SK-N-SH (cell line): ENCODE results near the gene ZNF221. TPM values are rescaled to one million over a fixed set of nuclear protein-coding genes. Genes with fewer than 3 reads are reported as not detected.

Source experiments
- CTCF ChIA-PET: fragments of 300-600, 350-600 bp; formaldehyde crosslinking; extraction: SDS; loops from one replicate; lab custom pipeline; 2021; lab: Yijun Ruan, JAX
- POLR2A ChIA-PET: fragments of 350-600 bp; sonication (Branson Sonifier 250); formaldehyde crosslinking; extraction: SDS; loops from one replicate; lab custom pipeline; 2020; ENCODE audit warnings: antibody characterized with exemption, inconsistent platforms; lab: Yijun Ruan, JAX
- DNase-seq: peaks from one replicate; pipeline ENCODE4 v3.0.0; 2012
- H2AFZ ChIP-seq: fragments of 200-600 bp; sonication (generic); 2 replicates; pipeline ENCODE4 v1.8.1; 2016; ENCODE audit warnings: antibody characterized with exemption, mild to moderate bottlenecking, low read depth
- H3F3A ChIP-seq: fragments of 200-600 bp; sonication (generic); replicated peaks from 2 replicates; pipeline ENCODE3; 2016; ENCODE audit warnings: antibody characterized with exemption, mild to moderate bottlenecking; ENCODE audit not compliant: insufficient read depth
- H3K27ac ChIP-seq, 2 experiments: fragments of 200-500 bp in 1 of 2; fragments of 200-600 bp in 1 of 2; sonication (Bioruptor generic) in 1 of 2; sonication (generic), shearing (Covaris generic) in 1 of 2; 2 replicates each; pipeline versions ENCODE4 v1.5.1 to v1.6.1; 2014 to 2016; ENCODE audit warnings: low read depth in 2 of 2, inconsistent platforms in 1 of 2, low read length in 1 of 2, mild to moderate bottlenecking in 1 of 2, mixed read lengths in 1 of 2
- H3K27me3 ChIP-seq: fragments of 200-600 bp; sonication (generic), shearing (Covaris generic); 2 replicates; pipeline ENCODE4 v1.6.1; 2016; ENCODE audit warnings: mixed run types; ENCODE audit not compliant: insufficient read depth
- H3K36me3 ChIP-seq, 2 experiments: fragments of 200-500 bp in 1 of 2; fragments of 200-600 bp in 1 of 2; sonication (Bioruptor generic) in 1 of 2; sonication (generic) in 1 of 2; replicated peaks in 1 of 2; 2 replicates each; pipeline versions ENCODE3 to v1.5.1; 2014 to 2016; ENCODE audit warnings: low read length in 1 of 2, mild to moderate bottlenecking in 1 of 2; ENCODE audit not compliant: insufficient read depth in 2 of 2, control insufficient read depth in 1 of 2
- H3K4me1 ChIP-seq, 2 experiments: fragments of 200-500 bp in 1 of 2; fragments of 200-600 bp in 1 of 2; sonication (Bioruptor generic) in 1 of 2; sonication (generic), shearing (Covaris generic) in 1 of 2; 2 replicates each; pipeline versions ENCODE4 v1.5.1 to v1.6.1; 2014 to 2016; ENCODE audit warnings: low read depth in 1 of 2, low read length in 1 of 2, mixed run types in 1 of 2; ENCODE audit not compliant: insufficient read depth in 2 of 2, control insufficient read depth in 1 of 2
- H3K4me2 ChIP-seq: fragments of 200-600 bp; sonication (generic), shearing (Covaris generic); 2 replicates; pipeline ENCODE4 v1.6.1; 2017; ENCODE audit warnings: mixed run types
- H3K4me3 ChIP-seq, 2 experiments: fragments of 200-500 bp in 1 of 2; fragments of 200-600 bp in 1 of 2; sonication (Bioruptor generic) in 1 of 2; sonication (generic), shearing (Covaris generic) in 1 of 2; 2 replicates each; pipeline versions ENCODE4 v1.5.1 to v1.8.1; 2014 to 2016; ENCODE audit warnings: low read depth in 2 of 2, inconsistent platforms in 1 of 2, low read length in 1 of 2, mild to moderate bottlenecking in 1 of 2, mixed read lengths in 1 of 2, moderate library complexity in 1 of 2
- H3K79me2 ChIP-seq: fragments of 200-600 bp; sonication (generic); 2 replicates; pipeline ENCODE4 v1.8.1; 2017; ENCODE audit warnings: mild to moderate bottlenecking; ENCODE audit not compliant: insufficient read depth
- H3K9ac ChIP-seq: fragments of 200-600 bp; sonication (generic); 2 replicates; pipeline ENCODE4 v1.6.1; 2017; ENCODE audit warnings: mixed run types
- H3K9me2 ChIP-seq: fragments of 200-600 bp; sonication (generic); 2 replicates; pipeline ENCODE4 v1.6.1; 2017; ENCODE audit warnings: mixed run types
- H3K9me3 ChIP-seq: fragments of 200-600 bp; sonication (generic); 2 replicates; pipeline ENCODE4 v1.6.1; 2017; ENCODE audit warnings: mixed run types, mild to moderate bottlenecking, moderate library complexity
- H4K20me1 ChIP-seq: fragments of 200-600 bp; sonication (generic); 2 replicates; pipeline ENCODE4 v1.6.1; 2017; ENCODE audit warnings: mild to moderate bottlenecking, mixed run types; ENCODE audit not compliant: insufficient read depth
- ELF1 ChIP-seq: IDR thresholded peaks from 2 replicates; pipeline ENCODE4 v1.4.0; 2012
- FOXM1 ChIP-seq: IDR thresholded peaks from 2 replicates; pipeline ENCODE4 v1.4.0; 2012; ENCODE audit warnings: low read depth, mild to moderate bottlenecking
- GATA2 ChIP-seq: sonication (generic); formaldehyde crosslinking; IDR thresholded peaks from 2 replicates; pipeline ENCODE4 v1.5.0; 2020; ENCODE audit warnings: mild to moderate bottlenecking, missing genetic modification reagents
- MEF2A ChIP-seq: IDR thresholded peaks from 2 replicates; pipeline ENCODE4 v1.4.0; 2012; ENCODE audit warnings: low read depth, borderline replicate concordance
- NFIC ChIP-seq: IDR thresholded peaks from 2 replicates; pipeline ENCODE4 v1.4.0; 2012; ENCODE audit warnings: borderline replicate concordance
- RAD21 ChIP-seq: IDR thresholded peaks from 2 replicates; pipeline ENCODE4 v1.6.1; 2012; ENCODE audit warnings: mild to moderate bottlenecking, low read length
- RFX5 ChIP-seq: IDR thresholded peaks from 2 replicates; pipeline ENCODE4 v1.6.1; 2012; ENCODE audit warnings: mild to moderate bottlenecking, improper control_type of control experiment, low read length
- SMC3 ChIP-seq: IDR thresholded peaks from 2 replicates; pipeline ENCODE4 v1.6.1; 2012; ENCODE audit warnings: low read depth, low read length, improper control_type of control experiment
- TCF12 ChIP-seq: IDR thresholded peaks from 2 replicates; pipeline ENCODE4 v1.4.0; 2012
- YY1 ChIP-seq: IDR thresholded peaks from 2 replicates; pipeline ENCODE4 v1.4.0; 2012; ENCODE audit warnings: low read depth, mild to moderate bottlenecking
- WGBS: methylation state at CpG from one replicate; pipeline ENCODE4 v1.1.6; 2017; ENCODE audit warnings: low lambda C conversion rate; 5-methylcytosine and 5-hydroxymethylcytosine counted together
- polyA plus RNA-seq, 3 experiments: library from polyadenylated mRNA; depleted of rRNA; stranded (reverse); fragments of >200 nt; gene quantifications; 2 replicates each; pipeline ENCODE4 v1.2.3, GENCODE V29; 2012
- TF ChIP-seq, protein P1 (sequence below): IDR thresholded peaks from 2 replicates; pipeline ENCODE4 v1.6.1; 2012; ENCODE audit warnings: mild to moderate bottlenecking, low read depth, low read length, moderate library complexity
- TF ChIP-seq, protein P2 (sequence below): fragments of 150-350 bp; IDR thresholded peaks from 2 replicates; pipeline ENCODE4 v1.6.1; 2017; ENCODE audit warnings: antibody characterized with exemption, low read length, low read depth, borderline replicate concordance
- TF ChIP-seq, protein P3 (sequence below): fragments of 200-600 bp; sonication (generic); IDR thresholded peaks from 2 replicates; pipeline ENCODE4 v1.6.1; 2017; ENCODE audit warnings: antibody characterized with exemption, mild to moderate bottlenecking, moderate library complexity

The ZNF221 gene
- polyA plus RNA-seq, 1 of the 3 experiments (the other 2 are of a cell fraction), result 0.64 TPM

DNA sequence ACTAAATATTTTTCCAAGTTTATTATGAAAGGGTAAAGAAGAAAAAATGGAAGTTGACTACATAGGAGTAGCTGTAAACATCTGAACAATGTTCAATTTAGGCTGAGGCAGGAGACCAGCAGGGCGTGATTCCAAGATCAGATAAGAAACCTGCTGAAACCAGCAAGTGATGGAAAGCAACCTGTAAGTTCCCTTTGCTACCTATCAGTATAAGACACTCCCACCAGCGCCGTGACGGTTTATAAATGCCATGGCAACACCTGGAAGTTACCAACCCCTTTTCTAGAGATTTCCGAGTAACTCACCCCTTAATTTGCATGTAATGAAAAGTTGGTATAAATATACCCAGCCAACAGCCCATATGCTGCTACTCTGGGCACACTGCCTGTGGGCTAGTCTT is 14.8 kb upstream of the ZNF221 start:
- no peak for DNase-seq
- no peaks in the 10 kb centered on the region for H4K20me1 ChIP-seq
- H3K9me2 ChIP-seq, result no peaks in the 10 kb centered on the region
- H3K9me3 ChIP-seq, result peaks cover 5% of the 10 kb centered on the region; the same call in 1 of the 2 replicates
- ChIA-PET CTCF (no interaction called here), POLR2A (interaction anchor here (1.4 to 2.2 kb wide), 4 partner anchors 9 to 35 kb away, joined by 4 to 33 read pairs (median 13); partner anchors contain the start of gene ZNF221)
- peak overlapping the region; percentile 98; the same call in 1 of the 2 replicates for H2AFZ ChIP-seq
- no peak overlapping the region for H3K27ac ChIP-seq
- H3K36me3 ChIP-seq, result peaks cover 19 to 22% of the 10 kb centered on the region in 2 experiments
- H3K4me2 ChIP-seq, result no peak overlapping the region
- 94% methylated on average over 5 of the region's 5 CpGs for WGBS
- H3K79me2 ChIP-seq, result peaks cover 22% of the 10 kb centered on the region
- TF ChIP-seq RFX5, result no peak
- no peak for TF ChIP-seq MEF2A
- TF ChIP-seq, protein P1, sequence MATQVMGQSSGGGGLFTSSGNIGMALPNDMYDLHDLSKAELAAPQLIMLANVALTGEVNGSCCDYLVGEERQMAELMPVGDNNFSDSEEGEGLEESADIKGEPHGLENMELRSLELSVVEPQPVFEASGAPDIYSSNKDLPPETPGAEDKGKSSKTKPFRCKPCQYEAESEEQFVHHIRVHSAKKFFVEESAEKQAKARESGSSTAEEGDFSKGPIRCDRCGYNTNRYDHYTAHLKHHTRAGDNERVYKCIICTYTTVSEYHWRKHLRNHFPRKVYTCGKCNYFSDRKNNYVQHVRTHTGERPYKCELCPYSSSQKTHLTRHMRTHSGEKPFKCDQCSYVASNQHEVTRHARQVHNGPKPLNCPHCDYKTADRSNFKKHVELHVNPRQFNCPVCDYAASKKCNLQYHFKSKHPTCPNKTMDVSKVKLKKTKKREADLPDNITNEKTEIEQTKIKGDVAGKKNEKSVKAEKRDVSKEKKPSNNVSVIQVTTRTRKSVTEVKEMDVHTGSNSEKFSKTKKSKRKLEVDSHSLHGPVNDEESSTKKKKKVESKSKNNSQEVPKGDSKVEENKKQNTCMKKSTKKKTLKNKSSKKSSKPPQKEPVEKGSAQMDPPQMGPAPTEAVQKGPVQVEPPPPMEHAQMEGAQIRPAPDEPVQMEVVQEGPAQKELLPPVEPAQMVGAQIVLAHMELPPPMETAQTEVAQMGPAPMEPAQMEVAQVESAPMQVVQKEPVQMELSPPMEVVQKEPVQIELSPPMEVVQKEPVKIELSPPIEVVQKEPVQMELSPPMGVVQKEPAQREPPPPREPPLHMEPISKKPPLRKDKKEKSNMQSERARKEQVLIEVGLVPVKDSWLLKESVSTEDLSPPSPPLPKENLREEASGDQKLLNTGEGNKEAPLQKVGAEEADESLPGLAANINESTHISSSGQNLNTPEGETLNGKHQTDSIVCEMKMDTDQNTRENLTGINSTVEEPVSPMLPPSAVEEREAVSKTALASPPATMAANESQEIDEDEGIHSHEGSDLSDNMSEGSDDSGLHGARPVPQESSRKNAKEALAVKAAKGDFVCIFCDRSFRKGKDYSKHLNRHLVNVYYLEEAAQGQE, result no peak
- TF ChIP-seq TCF12, result no peak
- TF ChIP-seq SMC3, result no peak
- TF ChIP-seq, protein P2, sequence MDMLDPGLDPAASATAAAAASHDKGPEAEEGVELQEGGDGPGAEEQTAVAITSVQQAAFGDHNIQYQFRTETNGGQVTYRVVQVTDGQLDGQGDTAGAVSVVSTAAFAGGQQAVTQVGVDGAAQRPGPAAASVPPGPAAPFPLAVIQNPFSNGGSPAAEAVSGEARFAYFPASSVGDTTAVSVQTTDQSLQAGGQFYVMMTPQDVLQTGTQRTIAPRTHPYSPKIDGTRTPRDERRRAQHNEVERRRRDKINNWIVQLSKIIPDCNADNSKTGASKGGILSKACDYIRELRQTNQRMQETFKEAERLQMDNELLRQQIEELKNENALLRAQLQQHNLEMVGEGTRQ, result no peak
- TF ChIP-seq YY1, result no peak
- no peak for TF ChIP-seq NFIC
- TF ChIP-seq, protein P3, sequence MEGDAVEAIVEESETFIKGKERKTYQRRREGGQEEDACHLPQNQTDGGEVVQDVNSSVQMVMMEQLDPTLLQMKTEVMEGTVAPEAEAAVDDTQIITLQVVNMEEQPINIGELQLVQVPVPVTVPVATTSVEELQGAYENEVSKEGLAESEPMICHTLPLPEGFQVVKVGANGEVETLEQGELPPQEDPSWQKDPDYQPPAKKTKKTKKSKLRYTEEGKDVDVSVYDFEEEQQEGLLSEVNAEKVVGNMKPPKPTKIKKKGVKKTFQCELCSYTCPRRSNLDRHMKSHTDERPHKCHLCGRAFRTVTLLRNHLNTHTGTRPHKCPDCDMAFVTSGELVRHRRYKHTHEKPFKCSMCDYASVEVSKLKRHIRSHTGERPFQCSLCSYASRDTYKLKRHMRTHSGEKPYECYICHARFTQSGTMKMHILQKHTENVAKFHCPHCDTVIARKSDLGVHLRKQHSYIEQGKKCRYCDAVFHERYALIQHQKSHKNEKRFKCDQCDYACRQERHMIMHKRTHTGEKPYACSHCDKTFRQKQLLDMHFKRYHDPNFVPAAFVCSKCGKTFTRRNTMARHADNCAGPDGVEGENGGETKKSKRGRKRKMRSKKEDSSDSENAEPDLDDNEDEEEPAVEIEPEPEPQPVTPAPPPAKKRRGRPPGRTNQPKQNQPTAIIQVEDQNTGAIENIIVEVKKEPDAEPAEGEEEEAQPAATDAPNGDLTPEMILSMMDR, result no peak
- no peak for TF ChIP-seq GATA2 (CRISPR knock-in tag)
- no peak for TF ChIP-seq FOXM1
- no peak for TF ChIP-seq ELF1
- no peak for TF ChIP-seq RAD21
- H3K9ac ChIP-seq, result no peak overlapping the region
- no peak overlapping the region for H3K4me3 ChIP-seq
- no peaks in the 10 kb centered on the region; a peak in 3 of 4 replicates for H3K4me1 ChIP-seq
- H3K27me3 ChIP-seq, result no peaks in the 10 kb centered on the region
- H3F3A ChIP-seq, result peaks cover 17% of the 10 kb centered on the region
